ENCODE data around the gene DGKB. TPM values are rescaled to one million over a fixed set of nuclear protein-coding genes. Genes with fewer than 3 reads are reported as not detected.

Gene DGKB
- total RNA-seq, 5 donors from 2014 or later (not counting 1 experiment from before 2014, with no cell fraction given) = not detected

- DNase-seq (no peak), ATAC-seq (replicated peaks in 1 of 4) (no peak)
- Mint-ChIP-seq H3K4me3 (no peak overlapping the region), H3K4me1 (no peaks in the 10 kb centered on the region), H3K27ac (no peak overlapping the region), H3K9me3 (peaks cover 0 to 3% (median 0%) of the 10 kb centered on the region in 3 donors), H3K27me3 (no peaks in the 10 kb centered on the region), H3K36me3 (no peaks in the 10 kb centered on the region)
- no peak overlapping the region for H3K27ac ChIP-seq (ENCODE audit: low read length)
- no peaks in the 10 kb centered on the region for H3K36me3 ChIP-seq (ENCODE audit: control insufficient read depth in 2 of 2, extremely low read depth in 1 of 2, insufficient read depth in 1 of 2, low read length in 1 of 2)
- no peak overlapping the region for H3K4me3 ChIP-seq (ENCODE audit: control insufficient read depth in 1 of 2, extremely low read depth in 1 of 2, low read length in 1 of 2)
- H3K4me1 ChIP-seq (ENCODE audit: control insufficient read depth in 1 of 2, extremely low read depth in 1 of 2, insufficient read depth in 2 of 2, low read length in 2 of 2) = no peaks in the 10 kb centered on the region
- no peaks in the 10 kb centered on the region for H3K9me3 ChIP-seq
- ChIA-PET POLR2A (no interaction called here), CTCF (no interaction called here)
- H3K27me3 ChIP-seq (replicated peaks in 1 of 2; ENCODE audit: control insufficient read depth in 2 of 2, extremely low read depth in 1 of 2, insufficient read depth in 2 of 2, low read length in 1 of 2) = no peaks in the 10 kb centered on the region
These were observed 673.5 kb downstream of the DGKB start for GRCh38 chr7:14229047-14229446.

GRCh38 chr7:14228341-14228740 lies 674.2 kb downstream of the DGKB start:
- no CpG with 5 or more reads among the region's 4 CpGs for WGBS (ENCODE audit: insufficient coverage)
- POLR2A ChIA-PET = no interaction called here
- Histone ChIP-seq H3K36me3 (ENCODE audit: control insufficient read depth in 2 of 2, extremely low read depth in 1 of 2, insufficient read depth in 1 of 2, low read length in 1 of 2) (no peaks in the 10 kb centered on the region), H3K9me3 (no peaks in the 10 kb centered on the region), H3K27ac (ENCODE audit: low read length) (no peak overlapping the region), H3K4me3 (ENCODE audit: control insufficient read depth in 1 of 2, extremely low read depth in 1 of 2, low read length in 1 of 2) (no peak overlapping the region), H3K27me3 (replicated peaks in 1 of 2; ENCODE audit: control insufficient read depth in 2 of 2, extremely low read depth in 1 of 2, insufficient read depth in 2 of 2, low read length in 1 of 2) (no peaks in the 10 kb centered on the region), H3K4me1 (ENCODE audit: control insufficient read depth in 1 of 2, extremely low read depth in 1 of 2, insufficient read depth in 2 of 2, low read length in 2 of 2) (no peaks in the 10 kb centered on the region)
- H3K9me3 Mint-ChIP-seq = peaks cover 0 to 3% (median 0%) of the 10 kb centered on the region in 3 donors
- no peaks in the 10 kb centered on the region for H3K27me3 Mint-ChIP-seq
- CTCF ChIA-PET = no interaction called here
- ATAC-seq (replicated peaks in 1 of 4) = no peak
- no peaks in the 10 kb centered on the region for H3K4me1 Mint-ChIP-seq
- no peak overlapping the region for H3K27ac Mint-ChIP-seq
- no peaks in the 10 kb centered on the region for H3K36me3 Mint-ChIP-seq
- H3K4me3 Mint-ChIP-seq = no peak overlapping the region
- no peak for DNase-seq

- Mint-ChIP-seq H3K36me3 (no peaks in the 10 kb centered on the region), H3K27ac (no peak overlapping the region), H3K27me3 (no peaks in the 10 kb centered on the region), H3K4me3 (no peak overlapping the region), H3K9me3 (no peaks in the 10 kb centered on the region), H3K4me1 (no peaks in the 10 kb centered on the region)
- DNase-seq = no peak
- ChIA-PET POLR2A (no interaction called here), CTCF (no interaction called here)
- Histone ChIP-seq H3K4me1 (ENCODE audit: control insufficient read depth in 1 of 2, extremely low read depth in 1 of 2, insufficient read depth in 2 of 2, low read length in 2 of 2) (no peaks in the 10 kb centered on the region), H3K27ac (ENCODE audit: low read length) (no peak overlapping the region), H3K4me3 (ENCODE audit: control insufficient read depth in 1 of 2, extremely low read depth in 1 of 2, low read length in 1 of 2) (no peak overlapping the region), H3K9me3 (no peaks in the 10 kb centered on the region), H3K36me3 (ENCODE audit: control insufficient read depth in 2 of 2, extremely low read depth in 1 of 2, insufficient read depth in 1 of 2, low read length in 1 of 2) (no peaks in the 10 kb centered on the region), H3K27me3 (replicated peaks in 1 of 2; ENCODE audit: control insufficient read depth in 2 of 2, extremely low read depth in 1 of 2, insufficient read depth in 2 of 2, low read length in 1 of 2) (no peaks in the 10 kb centered on the region)
- WGBS (ENCODE audit: insufficient coverage) = no CpG with 5 or more reads among the region's 2 CpGs
- ATAC-seq (replicated peaks in 1 of 4) = no peak
These were observed 676.4 kb downstream of the DGKB start for GRCh38 chr7:14226126-14226525.

DNA sequence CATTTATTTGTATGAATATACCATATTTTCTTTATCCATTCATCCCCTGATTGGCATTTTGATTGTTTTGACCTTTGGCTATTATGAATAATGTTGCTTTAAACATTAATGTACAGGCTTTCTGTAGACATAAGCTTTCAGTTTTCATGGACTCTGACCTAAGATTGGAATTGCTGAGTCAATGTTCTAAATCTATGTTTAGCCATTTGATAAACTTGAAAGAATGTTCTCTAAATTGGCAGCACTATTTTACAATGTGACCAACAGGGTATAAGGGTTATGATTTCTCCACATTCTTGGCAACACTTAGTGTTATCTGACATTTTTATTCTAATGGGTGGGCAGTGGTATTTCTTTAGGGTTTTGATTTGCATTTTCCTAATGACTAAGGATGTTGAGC lies 683.4 kb downstream of the DGKB start:
- CTCF ChIA-PET = no interaction called here
- H3K27me3 Mint-ChIP-seq = no peaks in the 10 kb centered on the region
- H3K4me3 Mint-ChIP-seq = no peak overlapping the region
- H3K36me3 Mint-ChIP-seq = no peaks in the 10 kb centered on the region
- no peaks in the 10 kb centered on the region for H3K4me1 Mint-ChIP-seq
- no peak overlapping the region for H3K4me3 ChIP-seq (ENCODE audit: control insufficient read depth in 1 of 2, extremely low read depth in 1 of 2, low read length in 1 of 2)
- H3K9me3 ChIP-seq = no peaks in the 10 kb centered on the region
- no peak for DNase-seq
- H3K27me3 ChIP-seq (replicated peaks in 1 of 2; ENCODE audit: control insufficient read depth in 2 of 2, extremely low read depth in 1 of 2, insufficient read depth in 2 of 2, low read length in 1 of 2) = no peaks in the 10 kb centered on the region
- H3K27ac ChIP-seq (ENCODE audit: low read length) = no peak overlapping the region
- POLR2A ChIA-PET = no interaction called here
- no peak for ATAC-seq (replicated peaks in 1 of 4)
- H3K36me3 ChIP-seq (ENCODE audit: control insufficient read depth in 2 of 2, extremely low read depth in 1 of 2, insufficient read depth in 1 of 2, low read length in 1 of 2) = no peaks in the 10 kb centered on the region
- no peak overlapping the region for H3K27ac Mint-ChIP-seq
- no peaks in the 10 kb centered on the region for H3K4me1 ChIP-seq (ENCODE audit: control insufficient read depth in 1 of 2, extremely low read depth in 1 of 2, insufficient read depth in 2 of 2, low read length in 2 of 2)
- peaks cover 0 to 4% (median 0%) of the 10 kb centered on the region in 3 donors for H3K9me3 Mint-ChIP-seq

DNA sequence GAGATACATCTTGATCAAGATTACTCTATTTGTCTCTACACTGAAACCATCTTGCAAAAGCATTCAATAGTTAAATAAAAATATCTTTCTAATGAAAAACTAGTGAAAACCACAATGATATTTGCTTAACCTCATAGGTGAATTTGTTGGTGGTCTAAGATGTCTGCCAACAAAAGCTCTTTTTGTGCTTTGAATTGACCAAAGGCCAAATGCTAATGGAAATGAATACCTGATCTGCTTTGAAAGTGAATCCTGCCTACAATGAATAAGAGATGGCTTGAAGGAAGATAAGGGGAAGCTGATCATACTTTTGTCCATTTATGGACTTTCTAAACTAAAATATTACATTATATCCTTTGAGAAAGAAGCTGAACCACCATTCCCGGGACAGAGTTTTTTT lies 684.2 kb downstream of the DGKB start:
- Mint-ChIP-seq H3K36me3 (no peaks in the 10 kb centered on the region), H3K4me1 (no peaks in the 10 kb centered on the region), H3K27ac (no peak overlapping the region), H3K4me3 (no peak overlapping the region), H3K9me3 (peaks cover 0 to 4% (median 0%) of the 10 kb centered on the region in 3 donors), H3K27me3 (no peaks in the 10 kb centered on the region)
- no peak for DNase-seq
- no peak overlapping the region for H3K4me3 ChIP-seq (ENCODE audit: control insufficient read depth in 1 of 2, extremely low read depth in 1 of 2, low read length in 1 of 2)
- H3K4me1 ChIP-seq (ENCODE audit: control insufficient read depth in 1 of 2, extremely low read depth in 1 of 2, insufficient read depth in 2 of 2, low read length in 2 of 2) = no peaks in the 10 kb centered on the region
- CTCF ChIA-PET = no interaction called here
- H3K9me3 ChIP-seq = no peaks in the 10 kb centered on the region
- H3K36me3 ChIP-seq (ENCODE audit: control insufficient read depth in 2 of 2, extremely low read depth in 1 of 2, insufficient read depth in 1 of 2, low read length in 1 of 2) = no peaks in the 10 kb centered on the region
- H3K27me3 ChIP-seq (replicated peaks in 1 of 2; ENCODE audit: control insufficient read depth in 2 of 2, extremely low read depth in 1 of 2, insufficient read depth in 2 of 2, low read length in 1 of 2) = no peaks in the 10 kb centered on the region
- ATAC-seq (replicated peaks in 1 of 4) = no peak
- H3K27ac ChIP-seq (ENCODE audit: low read length) = no peak overlapping the region
- no CpG with 5 or more reads among the region's 1 CpG for WGBS (ENCODE audit: insufficient coverage)
- POLR2A ChIA-PET = no interaction called here

DNA sequence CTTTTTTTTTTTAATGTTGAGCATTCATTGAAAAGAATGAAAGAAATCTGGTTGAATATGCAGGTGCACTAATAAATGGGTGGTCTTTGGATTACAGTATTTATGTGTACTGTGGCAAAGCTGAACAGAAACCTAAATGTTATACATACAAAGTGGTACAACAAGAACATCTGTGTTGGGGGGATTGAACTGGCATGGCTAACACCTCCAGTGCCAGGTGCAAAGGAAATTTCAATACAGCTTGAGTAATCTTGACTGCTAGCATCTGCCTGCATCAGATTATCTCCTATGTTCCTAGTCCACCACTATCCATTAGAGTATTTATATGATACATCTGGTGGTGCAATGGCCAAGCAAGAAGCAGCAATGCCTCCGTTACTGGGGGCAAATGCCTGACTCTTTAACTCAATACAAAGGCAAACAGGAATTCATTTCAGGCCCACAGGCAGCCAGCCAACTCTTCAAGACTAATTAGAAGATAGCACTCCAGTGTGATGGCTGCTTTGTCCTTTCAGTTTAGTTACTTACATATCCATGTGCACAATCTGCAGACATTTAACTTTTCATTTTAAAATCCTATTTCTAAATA lies 692.6 kb downstream of the DGKB start:
- Histone ChIP-seq H3K4me1 (ENCODE audit: control insufficient read depth in 1 of 2, extremely low read depth in 1 of 2, insufficient read depth in 2 of 2, low read length in 2 of 2) (no peaks in the 10 kb centered on the region), H3K4me3 (ENCODE audit: control insufficient read depth in 1 of 2, extremely low read depth in 1 of 2, low read length in 1 of 2) (no peak overlapping the region), H3K27ac (ENCODE audit: low read length) (no peak overlapping the region), H3K9me3 (no peaks in the 10 kb centered on the region), H3K27me3 (replicated peaks in 1 of 2; ENCODE audit: control insufficient read depth in 2 of 2, extremely low read depth in 1 of 2, insufficient read depth in 2 of 2, low read length in 1 of 2) (no peaks in the 10 kb centered on the region), H3K36me3 (ENCODE audit: control insufficient read depth in 2 of 2, extremely low read depth in 1 of 2, insufficient read depth in 1 of 2, low read length in 1 of 2) (no peaks in the 10 kb centered on the region)
- DNase-seq = no peak
- H3K27ac Mint-ChIP-seq = no peak overlapping the region
- no peaks in the 10 kb centered on the region for H3K4me1 Mint-ChIP-seq
- H3K36me3 Mint-ChIP-seq = no peaks in the 10 kb centered on the region
- ATAC-seq (replicated peaks in 1 of 4) = no peak
- peaks cover 0 to 4% (median 3%) of the 10 kb centered on the region in 3 donors for H3K9me3 Mint-ChIP-seq
- H3K4me3 Mint-ChIP-seq = no peak overlapping the region
- H3K27me3 Mint-ChIP-seq = no peaks in the 10 kb centered on the region
- 33% methylated on average over 1 of the region's 1 CpG for WGBS (ENCODE audit: insufficient coverage)
- POLR2A ChIA-PET = no interaction called here
- CTCF ChIA-PET = no interaction called here

DNA sequence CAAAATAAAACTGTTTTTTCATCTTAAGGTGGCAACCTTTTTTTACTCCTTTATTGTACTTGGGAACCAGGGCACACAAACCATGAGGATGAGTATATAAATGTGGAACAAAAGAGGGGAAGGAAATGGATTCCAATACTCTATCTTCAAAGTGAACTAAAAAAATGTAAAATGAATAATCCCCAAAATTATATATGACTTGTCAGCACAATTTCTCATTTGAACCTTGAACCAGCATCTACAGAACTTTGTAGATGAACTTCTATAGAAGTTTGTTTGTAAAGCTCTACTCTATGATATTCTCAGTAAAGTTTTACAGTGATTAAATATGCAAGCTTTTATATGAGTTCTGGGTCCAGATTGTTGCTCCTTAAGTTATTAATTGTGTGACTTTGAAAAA lies 694.8 kb downstream of the DGKB start:
- H3K4me1 Mint-ChIP-seq = no peaks in the 10 kb centered on the region
- H3K9me3 ChIP-seq = no peaks in the 10 kb centered on the region
- no peaks in the 10 kb centered on the region for H3K36me3 ChIP-seq (ENCODE audit: control insufficient read depth in 2 of 2, extremely low read depth in 1 of 2, insufficient read depth in 1 of 2, low read length in 1 of 2)
- ChIA-PET CTCF (no interaction called here), POLR2A (no interaction called here)
- no peaks in the 10 kb centered on the region for H3K4me1 ChIP-seq (ENCODE audit: control insufficient read depth in 1 of 2, extremely low read depth in 1 of 2, insufficient read depth in 2 of 2, low read length in 2 of 2)
- H3K27ac ChIP-seq (ENCODE audit: low read length) = no peak overlapping the region
- H3K9me3 Mint-ChIP-seq = peaks cover 0 to 2% (median 0%) of the 10 kb centered on the region in 3 donors
- ATAC-seq (replicated peaks in 1 of 4) (no peak), DNase-seq (no peak)
- H3K4me3 ChIP-seq (ENCODE audit: control insufficient read depth in 1 of 2, extremely low read depth in 1 of 2, low read length in 1 of 2) = no peak overlapping the region
- no peak overlapping the region for H3K27ac Mint-ChIP-seq
- no peak overlapping the region for H3K4me3 Mint-ChIP-seq
- no peaks in the 10 kb centered on the region for H3K36me3 Mint-ChIP-seq
- no peaks in the 10 kb centered on the region for H3K27me3 ChIP-seq (replicated peaks in 1 of 2; ENCODE audit: control insufficient read depth in 2 of 2, extremely low read depth in 1 of 2, insufficient read depth in 2 of 2, low read length in 1 of 2)
- H3K27me3 Mint-ChIP-seq = no peaks in the 10 kb centered on the region
